PFSK-1 (cell line): ENCODE measurements around the gene THSD8.

Source experiments
- POLR2AphosphoS5 ChIP-seq: IDR thresholded peaks from 2 replicates; pipeline ENCODE4 v1.6.1; 2012; ENCODE audit warnings: low read depth, mild to moderate bottlenecking, control low read depth, low read length, moderate library complexity
- TAF1 ChIP-seq: IDR thresholded peaks from 2 replicates; pipeline ENCODE4 v1.6.1; 2012; ENCODE audit warnings: low read length, control low read depth, borderline replicate concordance; ENCODE audit not compliant: insufficient read depth

DNA sequence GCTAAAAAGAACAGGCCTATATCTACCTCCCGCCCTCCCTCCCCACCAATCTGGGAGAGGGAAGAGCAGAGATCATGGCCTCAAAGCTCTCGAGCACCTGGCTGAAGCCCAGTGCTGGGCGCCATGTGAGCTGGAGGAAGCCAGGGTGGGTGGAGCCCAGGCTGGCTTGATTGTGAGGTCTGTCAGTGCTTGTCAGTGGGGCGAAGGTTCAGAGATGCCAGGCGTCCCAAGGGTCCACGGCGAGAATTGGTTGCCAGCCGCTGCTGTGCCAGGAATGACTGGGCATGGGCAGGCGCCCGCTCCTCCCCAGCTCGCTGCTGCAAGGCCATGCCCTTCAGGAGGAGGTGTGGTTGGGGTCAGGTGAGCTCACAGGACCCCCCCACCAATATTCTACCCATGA is 38.8 kb upstream of the THSD8 start:
- no peak for TF ChIP-seq TAF1
- no peak for TF ChIP-seq POLR2AphosphoS5
